HG03108 (cell line): ENCODE results near the gene OR14C36.
"Not testable (repeated sequence)": the region's sequence is repeated elsewhere in the genome, so short reads cannot be mapped to it uniquely, and the experiment has no call there.

Experiments used
- ATAC-seq: cut with Tn5 transposase; IDR thresholded peaks from one replicate; pipeline ENCODE4 v1.9.1; 2021; ENCODE audit warnings: moderate library complexity; ENCODE audit not compliant: unreplicated experiment

The OR14C36 gene

GRCh38 chr1:248348475-248348874 is at the start of gene OR14C36:
OR14C36 (plus strand) TSS chr1:248348775; CDS start chr1:248348775, 0 bp downstream.
- no peak for ATAC-seq

GRCh38 chr1:248303324-248303723 is 45.3 kb upstream of the OR14C36 start, which contains the start of gene OR2T12:
OR2T12 (minus strand) TSS chr1:248303424; CDS start chr1:248295578, 7,846 bp downstream.
- ATAC-seq: no peak

- ATAC-seq: not testable (repeated sequence)
These were observed 42.9 kb upstream of the OR14C36 start for GRCh38 chr1:248305672-248306071.

GRCh38 chr1:248306103-248306502 is 42.5 kb upstream of the OR14C36 start:
- ATAC-seq: no peak

GRCh38 chr1:248306740-248307139 is 41.8 kb upstream of the OR14C36 start:
- ATAC-seq: not testable (repeated sequence)

GRCh38 chr1:248316796-248317195 is 31.8 kb upstream of the OR14C36 start:
- no peak for ATAC-seq

- no peak for ATAC-seq
These were observed 24.1 kb upstream of the OR14C36 start, which contains the start of gene OR2M7 for GRCh38 chr1:248324468-248324867. OR2M7 (minus strand) TSS chr1:248324568; CDS start chr1:248324568, 0 bp downstream.

GRCh38 chr1:248343451-248343850 is 5.1 kb upstream of the OR14C36 start:
- no peak for ATAC-seq

- no peak for ATAC-seq
These were observed 10.8 kb downstream of the OR14C36 start for GRCh38 chr1:248359415-248359814.

GRCh38 chr1:248361121-248361715 is 12.6 kb downstream of the OR14C36 start, which contains the start of gene OR2T4:
OR2T4 (plus strand) TSS chr1:248361665; CDS start chr1:248361665, 0 bp downstream.
- no peak for ATAC-seq

- ATAC-seq: no peak
These were observed 18.0 kb downstream of the OR14C36 start for GRCh38 chr1:248366609-248367008.

GRCh38 chr1:248372394-248372793 is 23.8 kb downstream of the OR14C36 start:
- ATAC-seq: no peak

GRCh38 chr1:248373761-248374160 is 25.2 kb downstream of the OR14C36 start:
- ATAC-seq: no peak

GRCh38 chr1:248375446-248375845 is 26.9 kb downstream of the OR14C36 start, which contains the start of gene OR2T6:
OR2T6 (plus strand) TSS chr1:248375746; CDS start chr1:248387609, 11,863 bp downstream.
- ATAC-seq: no peak

GRCh38 chr1:248376916-248377315 is 28.3 kb downstream of the OR14C36 start:
- ATAC-seq: no peak

GRCh38 chr1:248380854-248381253 is 32.3 kb downstream of the OR14C36 start:
- ATAC-seq: no peak

- no peak for ATAC-seq
These were observed 39.9 kb downstream of the OR14C36 start for GRCh38 chr1:248388426-248388825.

- no peak for ATAC-seq
These were observed 44.5 kb downstream of the OR14C36 start for GRCh38 chr1:248393050-248393449.
